CMK (cell line): ENCODE measurements around the gene ZNF521.

Experiments
- DNase-seq: peaks from one replicate; pipeline ENCODE4 v3.0.0-alpha.2; 2010; ENCODE audit warnings: low read depth

ZNF521 gene

DNA sequence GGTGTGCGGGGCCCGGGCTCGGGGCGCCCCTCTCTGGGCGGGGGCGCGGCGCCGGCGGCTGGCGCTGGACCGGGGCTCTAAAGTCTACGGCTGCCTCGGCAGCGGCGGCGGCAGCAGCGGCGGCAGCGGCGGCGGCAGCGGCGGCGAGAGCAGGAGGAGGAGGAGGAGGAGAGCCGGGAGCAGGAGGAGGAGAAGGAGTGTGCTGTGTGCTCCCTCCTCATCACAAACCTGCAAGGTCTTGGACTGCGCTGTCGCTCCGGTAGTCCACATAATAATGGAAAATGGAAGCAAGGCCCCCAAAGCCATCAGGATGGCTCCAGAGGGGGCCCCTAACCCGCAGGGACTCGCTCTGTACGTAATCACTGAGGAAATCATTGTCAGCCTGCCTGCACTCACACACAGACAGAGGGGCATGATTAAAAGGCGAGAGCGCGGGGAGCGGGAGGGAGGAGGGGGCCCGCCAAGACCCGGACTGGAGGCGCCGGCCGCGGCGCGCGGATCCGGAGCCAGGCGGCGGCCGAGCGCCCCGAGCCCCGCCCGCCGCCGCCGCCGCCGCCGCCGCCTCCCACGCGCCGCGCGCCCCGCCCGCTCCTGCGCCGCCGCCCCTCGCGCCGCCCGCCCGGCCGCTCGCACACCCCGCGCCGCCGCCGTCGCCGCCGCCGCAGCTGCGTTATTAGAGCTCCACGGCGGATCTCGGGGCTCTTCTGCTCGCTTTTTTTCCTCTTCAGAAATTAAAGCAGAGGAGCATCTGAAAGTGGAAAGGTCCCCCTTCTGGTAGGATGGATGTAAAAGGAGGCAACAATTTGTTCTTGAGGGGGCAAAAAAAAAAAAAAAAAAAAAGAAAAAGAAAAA, at the start of gene ZNF521:
ZNF521 (minus strand) TSS at position 390 of the 852 bp plus-strand sequence. CDS start 1,220 bp downstream, outside the sequence.
- DNase-seq: peak; percentile 61

- DNase-seq: no peak
Observed at GRCh38 chr18:25399554-25399953, 47.6 kb upstream of the ZNF521 start.

GRCh38 chr18:25392192-25392591, 40.2 kb upstream of the ZNF521 start:
- no peak for DNase-seq

- no peak for DNase-seq
Observed at GRCh38 chr18:25373432-25374179, 21.6 kb upstream of the ZNF521 start.

- no peak for DNase-seq
Observed at GRCh38 chr18:25370391-25370790, 18.4 kb upstream of the ZNF521 start.

DNA sequence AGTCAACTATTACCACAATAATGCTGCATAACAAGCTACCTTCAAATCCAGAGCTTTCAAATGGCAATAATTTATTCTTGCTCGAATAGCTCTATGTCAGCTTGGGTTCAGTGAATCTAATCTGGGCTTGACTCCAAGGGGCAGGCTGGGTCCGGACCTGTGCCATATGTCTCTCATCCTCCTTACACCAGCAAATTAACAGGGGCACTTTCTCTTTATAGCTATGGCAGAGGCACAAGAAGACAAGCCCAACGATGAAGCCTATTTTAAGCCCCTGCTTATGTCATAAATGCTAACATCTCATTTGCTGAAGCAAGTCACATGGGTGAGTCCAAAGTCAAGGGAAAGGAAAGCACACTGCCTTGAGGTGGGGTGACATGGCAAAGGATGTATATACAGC, 13.3 kb upstream of the ZNF521 start:
- DNase-seq: no peak

DNA sequence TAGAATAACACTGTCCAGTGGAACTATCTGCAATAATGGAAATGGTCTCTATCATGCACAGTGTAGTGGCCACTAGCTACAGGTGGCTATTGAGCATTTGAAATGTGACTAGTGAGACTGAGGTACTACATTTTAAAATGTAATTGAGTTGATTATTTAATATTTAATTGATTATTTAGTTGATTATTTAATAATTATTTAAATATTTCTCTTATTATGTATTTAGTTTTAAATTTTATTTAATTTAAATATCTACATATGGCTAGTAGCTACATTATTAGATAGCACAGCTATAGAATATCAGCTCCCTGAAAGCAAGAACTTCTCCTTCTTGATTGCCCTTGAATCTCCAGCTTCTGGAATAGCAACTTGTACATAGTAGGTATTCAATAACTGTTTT, 12.8 kb upstream of the ZNF521 start:
- no peak for DNase-seq

GRCh38 chr18:25360301-25360899, 8.4 kb upstream of the ZNF521 start:
- DNase-seq: no peak

DNA sequence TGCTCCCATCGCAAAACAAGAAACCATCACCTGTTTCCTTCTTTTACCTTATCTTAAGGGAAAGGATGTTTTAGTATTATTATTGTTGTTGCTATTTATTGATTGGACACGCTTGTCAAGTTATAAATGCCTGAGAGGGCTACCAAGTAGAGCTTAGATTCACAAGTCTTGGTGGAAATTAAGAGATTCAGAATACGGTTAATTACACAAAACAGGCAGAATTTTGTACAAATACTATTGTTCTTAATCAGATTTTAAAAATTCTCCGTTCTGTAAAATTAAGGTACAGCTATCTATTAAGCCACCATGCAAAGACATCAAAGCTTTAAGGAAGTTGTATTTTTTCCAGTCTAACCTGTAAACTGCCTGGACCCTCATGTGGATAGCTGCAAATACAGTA, 1.1 kb upstream of the ZNF521 start:
- no peak for DNase-seq

GRCh38 chr18:25352629-25353005, 651 bp upstream of the ZNF521 start:
- DNase-seq: no peak

- no peak for DNase-seq
Observed at GRCh38 chr18:25351280-25351775, 638 bp downstream of the ZNF521 start.

DNA sequence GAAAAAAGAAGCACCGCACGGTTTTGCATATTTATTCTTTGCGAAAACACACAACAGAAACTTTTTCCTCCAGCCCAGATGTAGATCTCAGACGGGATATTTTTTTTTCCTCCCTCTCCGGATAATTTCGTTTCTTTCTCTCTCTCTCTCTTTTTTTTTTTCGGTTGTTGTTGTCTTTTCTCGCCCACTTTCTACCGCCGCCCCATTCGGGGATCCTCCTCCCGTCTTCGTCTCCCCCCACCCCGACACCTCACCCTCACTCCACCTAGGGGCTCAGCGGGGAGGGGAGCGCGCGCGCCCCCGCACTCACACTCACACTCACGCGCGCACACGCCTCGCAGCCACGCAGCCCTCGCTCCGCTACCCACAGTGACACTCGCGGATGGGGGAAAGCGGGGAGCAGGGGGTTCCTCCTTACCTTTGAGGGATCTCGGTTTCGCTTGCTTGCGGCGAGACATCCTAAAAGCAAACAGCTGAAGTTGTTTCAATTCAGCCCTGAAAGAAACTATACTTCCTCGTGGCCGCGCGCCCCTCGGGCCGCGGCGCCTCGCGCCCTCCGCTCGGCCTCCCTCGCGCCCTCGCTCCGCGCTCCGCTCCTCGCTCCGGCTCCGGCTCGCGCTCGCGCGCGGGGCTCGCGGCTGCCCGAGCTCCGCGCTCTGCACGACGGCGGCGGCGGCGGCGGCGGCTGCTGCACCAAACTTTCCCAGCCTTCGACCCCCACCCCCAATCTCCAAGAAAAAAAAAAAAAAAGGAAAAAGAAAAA, 1.3 kb downstream of the ZNF521 start:
- DNase-seq: no peak

DNA sequence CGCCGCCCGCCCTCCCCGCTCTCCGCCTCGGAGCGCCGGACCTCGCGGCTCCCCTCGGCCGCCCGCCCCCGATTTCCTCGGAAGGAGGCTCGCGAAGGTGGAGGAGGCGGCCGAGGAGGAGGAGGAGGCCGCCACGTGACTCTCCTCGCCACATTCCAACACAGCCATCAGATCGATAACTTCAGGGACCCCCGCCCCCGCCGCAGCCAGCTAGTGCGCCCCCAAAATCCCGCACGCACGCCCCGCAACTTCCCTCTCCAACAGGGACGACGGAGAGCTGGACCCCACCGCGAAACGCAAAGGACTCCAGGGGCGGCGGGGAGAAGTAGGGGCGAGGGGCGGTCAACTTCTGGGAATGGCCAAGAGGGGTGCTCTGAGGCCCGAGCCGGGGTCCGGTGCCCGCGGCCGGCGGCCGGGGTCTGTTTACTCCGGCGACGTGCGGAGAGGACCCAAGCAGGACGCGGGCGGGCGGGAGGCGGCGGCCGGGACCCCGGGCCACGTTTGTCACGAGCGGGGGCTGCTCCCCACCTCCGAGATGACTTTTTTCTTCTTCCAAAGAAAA, 2.0 kb downstream of the ZNF521 start:
- no peak for DNase-seq

DNA sequence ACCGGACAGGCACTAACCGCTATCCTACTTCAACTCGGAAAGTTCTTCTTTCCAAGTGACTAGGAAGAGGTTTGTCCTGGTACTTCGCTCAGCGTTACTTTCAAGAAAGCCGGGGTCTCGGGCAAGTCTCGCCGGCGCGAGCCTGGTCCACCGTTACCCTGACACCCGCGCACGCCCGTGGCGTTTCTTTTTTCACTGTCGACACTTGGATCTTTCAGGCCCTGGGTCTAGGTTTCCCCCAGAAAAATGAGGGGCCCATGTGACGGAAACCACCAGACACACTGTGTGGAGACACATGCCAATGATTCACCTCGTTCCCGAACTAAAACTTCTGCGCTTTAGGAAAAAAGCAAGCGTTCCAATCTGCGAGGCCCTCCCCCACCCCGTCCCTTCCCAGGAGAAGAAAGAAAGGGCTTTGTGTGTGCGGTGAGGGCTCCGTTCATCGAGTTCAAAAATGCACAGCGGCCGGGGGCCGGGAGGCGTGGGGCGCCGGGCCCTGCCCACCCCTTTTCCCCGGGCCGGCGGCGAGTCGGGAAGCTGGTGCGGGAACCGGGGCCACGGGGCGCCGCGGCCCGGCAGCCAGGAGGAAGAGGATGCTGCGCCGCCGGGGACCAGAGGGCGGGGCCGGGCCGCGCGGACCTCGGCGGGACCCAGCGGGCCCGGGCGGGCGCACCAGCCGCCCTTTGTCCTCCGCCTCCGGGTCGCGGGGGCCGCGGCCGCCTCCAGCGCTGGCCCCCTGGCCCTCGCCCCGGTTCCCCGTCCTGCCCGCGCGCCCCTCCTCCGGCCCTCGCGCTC, 2.6 kb downstream of the ZNF521 start:
- DNase-seq: no peak

DNA sequence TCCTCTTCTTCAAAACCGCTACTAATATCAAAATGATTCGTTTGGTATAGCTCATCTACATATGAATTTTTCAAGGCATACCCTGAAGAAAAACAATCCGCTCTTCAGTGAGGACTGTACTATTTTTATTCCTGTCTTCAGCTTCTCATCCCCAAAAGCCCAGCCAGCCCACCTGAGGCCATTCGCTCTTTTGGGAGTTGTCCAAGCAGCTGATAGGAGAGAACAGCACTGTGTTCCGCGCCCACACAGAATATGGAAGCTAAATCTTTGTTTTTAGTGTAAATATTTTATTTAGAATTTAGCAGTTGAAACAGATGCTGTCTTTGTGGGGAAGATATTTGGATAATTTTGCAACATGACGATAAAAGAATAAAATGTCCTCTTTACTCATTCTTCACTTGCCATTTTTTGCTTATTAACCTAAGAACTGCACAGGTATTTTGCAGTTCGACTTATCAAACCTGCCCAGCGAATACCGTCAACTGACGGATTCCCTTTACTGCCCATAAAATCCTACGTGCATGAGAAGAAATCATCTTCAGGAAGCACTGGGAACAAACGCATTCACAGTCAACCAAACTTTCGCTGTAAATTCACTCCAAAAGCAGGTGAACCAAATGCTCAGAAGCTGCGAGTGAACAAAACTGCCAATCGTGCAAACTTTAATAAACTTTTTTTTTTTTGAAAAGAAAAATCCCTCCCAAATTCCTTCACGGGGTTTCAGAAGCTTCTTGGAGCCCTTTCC, 3.4 kb downstream of the ZNF521 start:
- DNase-seq: no peak

DNA sequence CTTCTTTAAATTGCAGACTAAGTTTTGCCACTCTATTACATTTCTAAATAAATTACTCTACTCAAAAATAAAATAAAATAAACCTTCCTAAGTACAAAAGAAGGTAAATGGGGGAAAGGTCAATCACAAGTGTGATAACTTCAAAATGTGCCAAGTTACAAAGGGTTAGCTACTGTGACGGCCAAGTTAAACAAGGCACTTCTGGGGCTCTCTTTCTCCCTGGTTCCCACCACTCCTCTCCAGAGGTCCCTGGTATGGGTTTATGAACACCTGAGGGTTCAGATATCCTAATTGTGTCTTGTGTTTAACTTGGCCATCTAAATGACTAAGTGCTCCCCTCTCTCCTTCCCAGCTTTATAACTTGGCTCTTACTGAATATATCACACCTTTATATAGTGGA, 5.4 kb downstream of the ZNF521 start:
- no peak for DNase-seq

- no peak for DNase-seq
Observed at GRCh38 chr18:25345081-25345866, 6.7 kb downstream of the ZNF521 start.

GRCh38 chr18:25341831-25342230, 10.1 kb downstream of the ZNF521 start:
- no peak for DNase-seq

DNA sequence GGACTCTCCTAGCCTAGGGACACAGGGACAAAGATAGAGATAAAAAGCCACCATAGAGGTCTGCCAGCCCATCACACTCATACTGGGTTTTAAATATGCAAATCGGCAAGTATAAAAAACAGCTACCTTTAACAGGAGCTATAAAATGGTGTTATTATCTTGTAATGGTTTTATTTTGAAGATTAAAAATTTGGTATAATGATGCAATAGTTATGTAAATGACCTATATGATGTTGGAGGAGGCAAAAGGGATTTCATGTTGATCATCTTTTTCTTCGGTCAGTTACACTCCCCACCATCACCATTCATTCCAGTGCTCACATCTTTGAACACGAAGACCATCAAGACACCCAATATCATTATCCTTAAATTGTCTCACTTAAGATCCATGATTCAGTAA, 11.2 kb downstream of the ZNF521 start:
- no peak for DNase-seq
